Activated T-cell treated with anti-CD3 and anti-CD28 coated beads for 4 hours (primary cell): ENCODE measurements around the gene SPEM1.

Experiments
- DNase-seq: peaks from one replicate; pipeline ENCODE4 v3.0.0-alpha.2; 2020

SPEM1 gene

GRCh38 chr17:7403043-7403726, 16.9 kb upstream of the SPEM1 start:
- DNase-seq: peak; percentile 9

- DNase-seq: no peak
These were observed 16.5 kb upstream of the SPEM1 start for GRCh38 chr17:7403727-7403976.

- peak; percentile 92 for DNase-seq
These were observed 16.0 kb upstream of the SPEM1 start, which contains the start of gene TMEM256 for GRCh38 chr17:7403977-7404736. Gene TMEM256 (minus strand): TSS chr17:7404097. CDS start chr17:7404084, 13 bp downstream.

- DNase-seq: no peak
These were observed 15.3 kb upstream of the SPEM1 start for GRCh38 chr17:7404737-7405349.

GRCh38 chr17:7405350-7406234, 14.5 kb upstream of the SPEM1 start:
- DNase-seq: no peak

- no peak for DNase-seq
These were observed 13.8 kb upstream of the SPEM1 start for GRCh38 chr17:7406235-7406825.

GRCh38 chr17:7407082-7407481, 13.0 kb upstream of the SPEM1 start:
- DNase-seq: no peak

- no peak for DNase-seq
These were observed 12.5 kb upstream of the SPEM1 start, which contains the start of gene NLGN2 for GRCh38 chr17:7407485-7408251. Gene NLGN2 (plus strand): TSS chr17:7407845. CDS start chr17:7408256, 411 bp downstream.

GRCh38 chr17:7408252-7408727, 11.8 kb upstream of the SPEM1 start:
- no peak for DNase-seq

- no peak for DNase-seq
These were observed 11.3 kb upstream of the SPEM1 start for GRCh38 chr17:7408863-7409262.

- no peak for DNase-seq
These were observed 10.4 kb upstream of the SPEM1 start for GRCh38 chr17:7409716-7410115.

- no peak for DNase-seq
These were observed 9.3 kb upstream of the SPEM1 start for GRCh38 chr17:7410634-7411426.

GRCh38 chr17:7411427-7411750, 8.7 kb upstream of the SPEM1 start:
- DNase-seq: no peak

GRCh38 chr17:7413346-7413985, 6.7 kb upstream of the SPEM1 start:
- no peak for DNase-seq

- DNase-seq: no peak
These were observed 5.3 kb upstream of the SPEM1 start for GRCh38 chr17:7414837-7415236.

- DNase-seq: no peak
These were observed 4.3 kb upstream of the SPEM1 start for GRCh38 chr17:7415784-7416183.

GRCh38 chr17:7416323-7416722, 3.8 kb upstream of the SPEM1 start:
- DNase-seq: no peak

- no peak for DNase-seq
These were observed 3.0 kb upstream of the SPEM1 start for GRCh38 chr17:7417056-7417655.

- no peak for DNase-seq
These were observed 1.5 kb upstream of the SPEM1 start for GRCh38 chr17:7418472-7419152.

- DNase-seq: no peak
These were observed 1.1 kb downstream of the SPEM1 start for GRCh38 chr17:7421186-7421585.
